ENCODE results near the gene PTGIS.
"Not testable (repeated sequence)": the region's sequence is repeated elsewhere in the genome, so short reads cannot be mapped to it uniquely, and the experiment has no call there.

Gene PTGIS

DNA sequence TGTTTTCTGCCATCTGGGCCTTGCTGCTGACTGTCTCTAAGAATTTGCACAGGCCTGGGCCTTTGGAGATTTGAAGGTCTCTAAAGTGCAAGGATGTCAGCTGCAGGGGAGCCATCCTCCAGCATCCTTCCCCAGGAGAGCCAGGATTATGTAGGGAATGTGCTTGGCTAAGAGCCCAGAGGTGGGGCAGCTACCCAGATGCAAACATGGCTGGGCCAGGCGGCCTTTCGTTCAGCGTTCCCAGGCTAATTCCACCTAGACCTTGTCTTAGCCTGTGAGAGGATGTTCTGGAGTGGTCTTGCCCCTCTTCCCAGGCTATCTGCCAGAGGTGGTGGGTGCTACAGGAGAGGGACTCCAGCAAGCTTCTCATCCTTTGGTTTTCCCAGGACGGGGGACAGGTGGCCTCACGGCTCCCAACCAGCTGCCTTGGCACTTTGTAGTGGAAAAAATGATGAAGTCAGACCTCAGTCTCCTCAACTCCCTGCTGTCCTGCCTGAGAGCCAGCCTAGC lies 7.7 kb upstream of the PTGIS start:
- no peak for DNase-seq

DNA sequence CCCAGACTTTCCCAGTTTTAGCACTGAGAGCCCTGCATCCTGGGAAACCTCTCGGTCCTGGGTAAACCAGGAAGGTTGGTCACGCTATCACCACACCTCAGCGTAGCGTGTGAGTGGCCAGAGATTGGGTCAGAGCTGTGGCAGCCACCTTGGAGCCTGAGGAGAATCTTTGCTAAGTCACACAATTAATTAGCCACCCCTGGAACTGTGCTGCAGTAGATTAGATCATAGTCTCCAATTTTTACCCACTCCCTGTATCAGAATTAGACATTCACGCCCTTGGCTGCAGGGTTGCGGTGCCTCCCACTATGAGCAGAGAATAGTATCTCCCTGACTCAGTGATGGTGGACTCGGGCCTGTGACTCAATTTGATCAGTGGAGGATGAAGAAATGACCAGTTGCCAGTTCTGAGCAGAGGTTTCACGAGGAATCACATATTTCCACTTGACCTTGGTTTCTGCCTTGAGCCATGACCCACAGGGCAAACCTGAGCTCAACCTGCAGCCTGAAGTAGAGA lies 6.0 kb upstream of the PTGIS start:
- no peak for DNase-seq

DNA sequence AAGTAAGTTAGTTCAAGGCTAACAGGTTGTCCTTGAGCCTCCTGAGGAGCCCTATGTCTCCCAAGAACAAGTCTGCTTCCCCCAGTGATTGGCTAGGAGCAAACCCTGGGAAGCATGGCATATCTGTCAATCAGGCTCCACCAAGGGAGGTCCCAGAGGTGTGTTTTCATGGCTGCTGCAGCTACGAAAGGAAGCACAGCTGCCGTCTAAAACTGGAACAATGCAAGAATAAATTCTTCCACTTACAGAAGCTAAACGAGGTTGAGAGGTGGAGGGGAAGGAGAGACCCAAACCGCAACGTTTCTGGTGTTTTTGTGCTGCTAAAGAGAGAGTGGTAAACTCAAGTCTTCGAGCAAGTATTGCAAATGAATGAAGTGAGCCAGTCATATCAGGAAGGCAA lies 4.9 kb upstream of the PTGIS start:
- DNase-seq, result no peak

DNA sequence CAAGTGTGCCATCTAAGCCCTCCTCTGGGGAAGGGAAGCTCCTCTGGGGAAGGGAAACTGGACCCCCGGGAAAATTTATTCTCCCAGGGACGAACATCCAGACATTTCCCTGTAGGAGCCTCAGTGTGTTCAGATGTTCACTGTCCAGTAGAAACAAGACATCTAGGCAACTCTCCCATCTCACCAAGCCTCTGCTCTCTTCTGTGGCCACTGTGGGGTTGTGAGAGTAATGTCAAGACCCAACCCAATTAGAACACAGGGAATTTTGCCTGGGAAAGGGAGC lies 3.6 kb upstream of the PTGIS start:
- DNase-seq, result no peak

DNA sequence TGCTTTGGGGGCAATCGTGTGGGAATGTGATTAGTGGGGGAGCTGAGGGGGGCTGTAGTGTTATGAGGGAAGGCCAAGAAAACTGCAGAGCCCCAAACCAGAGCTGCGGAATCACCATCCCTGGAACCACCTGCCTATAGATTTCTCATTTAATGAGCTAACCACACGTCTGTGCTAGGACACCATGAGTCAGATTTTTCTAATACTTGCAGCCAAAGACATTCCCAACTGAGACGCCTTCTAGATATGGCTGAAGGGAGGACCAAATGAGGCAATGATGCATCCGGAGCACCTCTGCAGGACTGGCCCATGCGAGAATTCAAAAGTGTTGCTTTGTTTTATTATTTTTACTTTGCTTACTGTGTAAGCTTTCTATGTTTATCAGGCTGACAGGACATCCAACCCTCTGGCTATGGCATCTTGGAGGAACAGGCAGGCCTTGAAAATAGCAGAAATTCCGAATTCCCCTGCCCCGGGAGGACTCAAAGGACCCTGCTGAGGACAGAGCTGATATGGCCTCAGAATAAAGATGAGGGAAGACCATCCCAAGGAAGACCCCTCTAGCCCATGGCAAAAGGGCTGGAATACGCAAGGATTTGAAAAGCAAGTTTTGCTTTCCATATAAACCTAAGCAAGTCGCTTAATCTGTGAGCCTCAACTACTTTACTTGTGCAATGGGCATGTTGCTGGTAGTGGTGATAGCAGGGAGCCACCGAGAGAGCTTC lies 3.1 kb upstream of the PTGIS start:
- DNase-seq, result no peak

DNA sequence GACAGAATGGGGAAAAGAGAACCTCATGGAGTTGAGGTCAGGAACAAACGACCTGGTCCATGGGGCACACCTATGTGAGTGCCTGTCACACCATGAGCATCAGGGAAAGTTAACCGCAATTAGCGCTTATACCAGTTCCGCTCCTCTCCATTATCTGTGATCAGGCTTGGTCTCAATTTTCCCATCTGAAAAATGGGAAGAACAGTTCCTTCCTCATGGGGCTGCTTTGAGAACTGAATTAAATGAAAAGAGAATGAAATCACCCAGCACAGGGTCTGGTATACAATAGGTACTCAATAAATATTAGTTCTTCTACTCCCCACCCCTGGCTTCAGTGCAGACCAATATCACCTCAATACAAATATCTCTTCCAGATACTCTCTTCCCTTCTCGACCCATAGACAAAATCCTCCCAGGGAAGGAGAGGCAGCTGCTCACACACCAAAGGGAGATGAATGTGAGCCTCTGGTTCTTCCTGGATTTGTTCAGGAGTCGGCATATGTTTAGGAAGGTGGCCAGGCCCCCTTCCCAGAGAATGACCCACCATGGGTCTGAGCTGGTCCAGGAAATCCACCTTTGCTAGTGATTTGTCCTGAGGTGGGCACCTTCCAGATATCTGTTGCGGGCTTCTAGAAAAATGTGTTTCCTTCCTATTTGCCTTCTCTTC lies 2.4 kb upstream of the PTGIS start:
- DNase-seq, result no peak

DNA sequence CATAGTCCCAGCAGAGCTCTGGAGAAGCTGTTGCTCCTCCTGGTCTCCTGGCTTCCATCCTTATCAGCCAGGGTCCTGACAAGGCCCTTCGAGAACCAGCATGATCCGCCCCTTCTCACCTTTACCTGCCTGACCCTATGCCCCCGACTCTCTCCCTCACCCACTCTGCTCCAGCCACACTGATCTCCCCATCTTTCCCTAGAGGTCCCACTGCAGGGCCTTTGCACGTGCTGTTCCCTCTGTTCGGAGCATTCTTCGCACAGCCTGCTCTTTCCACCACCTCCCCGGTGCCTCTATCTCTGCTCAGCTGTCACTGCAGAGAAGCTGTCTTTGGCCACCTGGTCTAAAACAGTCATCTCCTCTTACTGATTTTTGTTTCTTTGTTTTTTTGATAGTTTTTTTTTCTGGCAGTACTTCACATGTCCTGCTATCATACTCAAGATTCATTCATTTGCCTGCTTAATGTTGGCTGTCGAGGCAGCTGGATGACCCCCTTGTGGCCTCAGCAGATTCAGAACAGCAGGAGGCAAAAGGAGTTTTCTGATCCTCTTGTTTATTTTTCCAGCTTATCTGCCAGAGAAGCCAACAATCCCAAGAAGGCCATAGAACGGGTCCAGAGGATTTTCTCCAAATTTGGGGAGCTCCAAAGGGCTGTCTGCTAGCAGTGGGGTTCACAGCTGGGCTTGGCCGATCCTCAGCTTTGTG lies 1.6 kb upstream of the PTGIS start:
- DNase-seq, result no peak

DNA sequence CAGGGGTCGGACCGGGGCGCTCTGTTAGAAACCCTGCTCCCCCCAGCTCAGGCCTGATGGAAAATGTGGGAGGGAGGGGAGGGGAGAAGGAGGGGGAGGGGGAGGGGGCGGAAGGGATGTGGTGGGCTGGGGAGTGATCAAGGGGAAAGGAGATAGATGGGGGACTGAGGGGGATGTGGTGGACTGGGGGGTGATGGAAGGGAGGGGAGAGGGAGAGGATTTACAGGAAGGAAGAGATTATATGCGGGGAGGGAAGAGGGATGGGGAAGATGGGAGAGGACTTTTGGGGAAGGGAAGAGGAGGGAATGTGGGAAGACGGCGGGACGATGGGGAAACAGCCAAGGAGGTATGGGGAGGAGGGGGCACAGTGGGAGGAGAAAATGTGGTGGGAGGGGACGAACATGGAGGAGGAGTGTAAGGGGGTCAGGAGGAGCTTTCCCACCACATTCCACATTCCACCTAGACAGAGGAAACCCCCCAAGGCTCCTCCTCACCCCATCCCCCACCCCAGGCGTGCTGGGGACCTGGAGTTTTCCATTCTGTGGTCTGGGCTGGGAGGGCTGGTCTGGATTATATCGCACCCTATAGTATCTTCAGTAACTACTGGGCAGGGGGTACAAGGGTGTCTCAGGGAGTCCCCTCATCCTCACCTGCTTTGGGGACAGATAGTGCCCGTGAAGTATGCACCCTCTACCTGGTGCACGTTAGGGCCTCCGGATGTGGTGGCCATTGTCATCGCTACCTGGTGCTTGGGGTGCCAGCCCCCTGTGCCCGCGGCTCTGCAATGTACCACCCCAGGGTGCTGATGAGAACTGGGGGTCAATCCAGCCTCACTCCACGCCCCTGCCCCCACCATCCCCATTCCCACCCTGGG lies 578 bp upstream of the PTGIS start:
- DNase-seq, result no peak

DNA sequence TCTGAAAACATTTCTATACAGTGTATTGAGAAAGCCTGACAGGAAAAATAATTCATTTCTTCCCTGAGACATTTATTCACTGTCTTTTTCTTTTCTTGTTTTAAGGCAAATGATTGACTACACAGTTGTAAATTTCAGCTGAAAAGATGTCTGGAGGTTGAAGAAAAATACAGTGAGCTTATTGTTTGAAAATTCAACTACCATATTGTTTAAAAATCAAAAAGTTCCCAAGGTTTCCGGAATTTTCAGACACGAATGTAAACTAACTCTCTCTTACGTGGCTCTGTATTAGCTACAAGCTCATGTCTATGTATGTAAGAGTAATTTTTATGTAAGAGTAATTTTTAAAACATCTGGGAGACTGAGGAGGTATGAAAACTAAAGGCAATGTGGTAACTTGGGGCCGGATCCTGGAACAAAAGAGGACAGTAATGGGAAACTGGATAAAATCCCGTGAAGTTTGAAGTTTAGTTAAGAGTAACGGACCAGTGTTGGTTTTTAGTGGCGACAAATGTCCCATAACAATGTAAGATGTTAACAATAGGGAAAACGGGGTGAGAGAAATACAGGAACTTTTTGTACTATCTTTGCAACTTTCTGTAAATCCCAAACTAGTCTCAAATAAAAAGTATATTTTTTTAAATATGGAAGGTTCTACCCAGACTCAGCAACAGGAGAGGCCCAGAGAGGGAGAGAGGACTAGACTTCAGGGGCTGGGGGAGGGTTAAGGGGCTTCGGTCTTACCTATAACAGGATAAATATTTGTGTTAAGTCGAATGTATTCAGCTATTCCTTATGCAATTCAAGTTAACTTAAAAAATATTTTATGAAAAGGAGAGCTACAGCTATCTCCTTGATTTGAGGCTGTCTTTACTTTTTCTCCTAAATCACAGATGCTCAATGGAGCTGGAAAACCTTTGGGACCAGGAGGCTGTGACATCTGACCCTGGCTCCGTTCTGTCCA lies 1.3 kb downstream of the PTGIS start:
- DNase-seq, result no peak

DNA sequence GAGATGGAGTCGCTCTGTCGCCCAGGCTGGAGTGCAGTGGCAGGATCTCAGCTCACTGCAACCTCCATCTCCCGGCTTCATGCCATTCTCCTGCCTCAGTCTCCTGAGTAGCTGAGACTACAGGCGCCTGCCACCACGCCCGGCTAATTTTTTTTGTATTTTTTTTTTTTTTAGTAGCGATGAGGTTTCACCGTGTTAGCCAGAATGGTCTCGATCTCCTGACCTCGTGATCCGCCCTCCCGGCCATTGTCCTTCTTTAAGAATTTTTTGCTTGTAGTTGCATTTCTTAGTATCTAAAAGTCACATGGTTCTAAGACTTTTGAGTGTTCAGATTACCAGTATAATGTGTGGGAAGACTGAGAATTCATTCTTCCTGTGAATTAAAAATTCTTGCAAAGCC lies 2.9 kb downstream of the PTGIS start:
- not testable (repeated sequence) for DNase-seq

DNA sequence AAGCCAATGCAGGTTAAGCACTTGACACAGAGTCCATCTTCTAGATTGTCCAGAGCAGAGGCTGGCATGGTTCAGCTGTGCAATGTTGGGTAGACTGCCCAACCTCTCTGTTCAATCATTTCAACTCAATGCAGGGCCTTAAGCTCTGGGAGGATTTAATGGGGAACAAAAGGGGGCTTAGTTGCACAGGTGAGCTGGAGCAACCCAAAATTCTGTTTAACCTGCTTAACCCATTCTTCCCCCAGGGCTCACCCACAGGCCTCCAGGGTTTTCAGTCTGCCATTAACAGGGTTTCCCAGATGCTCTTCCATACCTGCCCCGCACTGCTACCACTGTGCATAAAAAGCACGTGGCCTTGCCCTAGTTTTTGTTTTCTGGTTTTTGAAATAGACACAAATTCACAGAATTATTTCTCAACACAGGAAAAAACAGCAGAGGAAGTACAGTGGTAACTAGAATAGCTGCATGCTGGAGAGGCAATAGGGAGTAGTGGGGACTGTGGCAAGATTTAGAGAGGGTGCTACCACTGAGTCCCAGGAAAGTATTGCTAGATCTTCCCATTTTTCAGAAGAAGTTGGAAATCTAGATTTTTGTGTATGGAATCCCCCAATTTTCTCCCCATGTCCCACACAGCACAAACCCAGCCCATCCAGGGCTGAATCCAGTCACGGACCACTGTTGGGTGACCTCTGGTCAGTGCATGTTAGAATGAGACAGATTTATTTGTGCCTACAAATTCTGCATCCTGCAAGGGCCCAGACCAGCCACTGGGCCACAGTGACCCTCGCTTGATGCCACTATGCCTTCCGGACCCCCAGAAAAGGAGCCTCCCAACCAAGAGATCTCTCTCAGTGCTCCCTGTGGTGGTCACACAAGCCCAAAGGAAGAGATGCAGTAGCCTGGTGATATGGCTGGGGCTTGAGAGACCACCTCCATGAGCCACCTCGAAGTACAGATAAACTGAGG lies 4.6 kb downstream of the PTGIS start:
- no peak for DNase-seq

DNA sequence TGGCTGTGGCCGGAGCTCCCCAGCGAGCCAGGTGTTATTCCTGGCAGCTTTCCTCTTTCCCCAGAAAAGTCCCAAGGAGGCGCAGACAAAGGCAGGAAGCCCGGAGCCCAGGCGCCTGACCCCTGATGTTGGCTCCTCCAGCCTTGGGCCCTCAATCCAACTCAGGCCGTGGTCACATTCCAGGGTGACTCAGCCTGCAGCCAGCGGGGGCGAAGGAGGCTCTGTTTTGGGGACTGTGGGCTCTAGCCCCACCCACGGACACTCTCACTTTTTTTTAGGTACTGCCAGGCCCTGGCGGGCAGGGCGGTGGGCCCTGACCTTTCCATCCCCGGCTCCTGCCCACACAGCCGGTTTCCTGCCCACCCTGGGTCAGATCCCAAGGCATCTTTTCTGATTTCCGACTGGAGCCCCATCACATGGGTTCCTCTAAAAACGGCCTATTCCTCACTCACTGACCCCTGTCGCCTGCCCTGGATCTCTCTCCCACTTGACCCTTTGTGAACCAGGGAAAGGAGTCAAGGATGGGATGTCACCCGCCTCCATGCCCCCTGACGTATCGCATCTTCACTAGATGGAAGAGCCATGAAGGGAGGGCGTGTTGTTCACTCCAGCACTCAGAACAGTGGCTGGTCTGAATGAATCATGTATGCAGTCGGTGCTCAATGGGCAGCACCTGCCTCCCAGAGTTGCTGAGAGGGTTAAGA lies 5.5 kb downstream of the PTGIS start:
- DNase-seq, result no peak

DNA sequence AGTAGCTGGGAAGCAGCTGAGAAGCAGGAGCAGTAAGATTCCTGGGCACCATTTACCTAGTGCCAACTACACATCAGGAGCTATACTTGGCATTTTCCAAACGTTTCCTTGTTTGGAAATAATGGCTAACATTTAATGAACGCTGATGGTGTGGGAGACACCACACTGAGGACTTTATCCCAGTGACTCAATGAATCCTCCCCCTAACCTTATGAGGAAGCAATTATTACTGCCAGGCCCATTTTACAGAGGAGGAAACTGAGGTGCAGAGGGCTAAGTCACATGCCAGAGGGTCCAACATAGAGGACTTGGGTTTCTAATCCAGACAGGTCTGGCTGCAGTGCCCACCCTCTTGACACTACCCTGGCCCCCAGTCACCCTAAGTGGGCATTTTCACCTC lies 6.1 kb downstream of the PTGIS start:
- no peak for DNase-seq

DNA sequence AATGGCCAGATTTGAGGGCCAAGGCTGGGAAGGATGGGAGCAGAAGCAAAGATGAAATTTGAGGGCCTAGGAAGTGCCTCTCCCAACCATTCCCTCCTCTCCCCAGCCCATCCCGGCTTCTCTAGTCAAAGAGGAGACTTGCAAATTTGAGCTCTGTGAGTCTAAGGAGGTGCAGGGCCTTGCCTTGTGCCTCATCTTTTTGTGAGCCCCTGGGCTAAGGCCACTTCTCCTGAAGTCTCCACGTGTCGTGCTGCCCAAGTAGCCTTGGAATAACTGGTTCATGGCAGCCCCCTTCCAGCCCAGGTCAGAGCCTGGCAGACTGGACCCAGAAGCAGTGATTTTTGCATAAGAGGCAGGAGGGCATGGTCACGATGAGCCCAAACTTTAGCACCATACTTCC lies 6.7 kb downstream of the PTGIS start:
- no peak for DNase-seq

DNA sequence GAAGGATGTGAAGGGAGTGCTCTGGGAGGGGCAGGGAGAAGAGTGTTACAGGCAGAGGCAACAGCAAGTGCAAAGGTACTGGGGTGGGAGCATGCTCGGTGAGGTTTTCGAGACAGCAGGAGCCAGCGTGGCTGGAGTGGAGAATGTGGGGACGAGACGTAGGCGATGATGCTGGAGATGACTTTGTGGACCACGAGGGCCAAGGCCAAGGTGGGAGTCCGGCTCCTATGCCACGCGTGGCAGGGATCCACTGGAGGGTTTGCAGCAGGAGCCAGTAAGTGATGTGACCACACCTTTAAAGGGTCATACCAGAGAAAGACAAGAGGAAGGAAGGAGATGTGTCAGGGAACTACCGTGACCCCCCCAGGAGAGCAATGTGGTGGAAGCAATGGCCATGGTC lies 7.3 kb downstream of the PTGIS start:
- DNase-seq, result no peak

DNA sequence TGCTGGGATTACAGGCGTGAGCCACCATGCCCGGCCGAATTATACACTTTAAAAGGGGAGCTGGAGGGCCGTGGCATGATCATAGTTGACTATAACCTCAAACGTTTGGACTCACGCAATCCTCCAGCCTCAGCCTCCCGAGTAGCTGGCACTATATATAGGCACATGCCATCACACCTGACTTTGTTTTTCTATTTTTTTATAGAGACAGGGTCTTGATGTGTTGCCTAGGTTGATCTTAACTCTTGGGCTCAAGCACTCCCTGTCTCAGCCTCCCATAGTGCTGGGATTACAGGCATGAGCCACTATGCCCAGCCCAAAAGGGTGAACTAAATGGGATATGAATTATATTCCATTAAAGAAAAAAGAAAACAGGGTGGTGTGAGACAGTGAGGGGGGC lies 7.8 kb downstream of the PTGIS start:
- DNase-seq, result no peak

DNA sequence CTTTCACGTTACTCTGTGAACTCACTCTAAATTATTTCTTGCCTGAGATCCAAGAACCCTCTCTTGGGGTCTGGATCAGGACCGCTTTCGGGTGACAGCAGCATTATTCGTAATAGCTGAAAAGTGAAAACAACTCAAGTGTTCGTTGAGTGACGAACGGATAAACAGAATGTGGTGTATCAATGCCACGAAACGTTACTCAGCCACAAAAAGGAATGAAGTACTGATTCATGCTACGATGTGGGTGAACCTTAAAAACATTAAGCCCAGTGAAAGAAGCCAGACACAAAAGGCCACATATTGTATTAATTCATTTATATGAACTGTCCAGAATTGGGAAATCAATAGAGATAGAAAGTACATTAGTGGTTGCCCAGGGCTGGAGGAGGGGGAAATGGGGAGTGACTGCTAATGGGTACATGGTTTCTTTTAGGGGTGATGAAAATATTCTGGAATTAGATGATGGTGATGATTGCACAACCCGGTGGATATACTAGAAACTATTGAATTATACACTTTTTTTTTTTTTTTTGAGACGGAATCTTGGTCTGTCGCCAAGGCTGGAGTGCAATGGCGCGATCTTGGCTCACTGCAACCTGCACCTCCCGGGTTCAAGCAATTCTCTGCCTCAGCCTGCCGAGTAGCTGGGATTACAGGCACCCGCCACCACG lies 8.4 kb downstream of the PTGIS start:
- DNase-seq, result no peak

DNA sequence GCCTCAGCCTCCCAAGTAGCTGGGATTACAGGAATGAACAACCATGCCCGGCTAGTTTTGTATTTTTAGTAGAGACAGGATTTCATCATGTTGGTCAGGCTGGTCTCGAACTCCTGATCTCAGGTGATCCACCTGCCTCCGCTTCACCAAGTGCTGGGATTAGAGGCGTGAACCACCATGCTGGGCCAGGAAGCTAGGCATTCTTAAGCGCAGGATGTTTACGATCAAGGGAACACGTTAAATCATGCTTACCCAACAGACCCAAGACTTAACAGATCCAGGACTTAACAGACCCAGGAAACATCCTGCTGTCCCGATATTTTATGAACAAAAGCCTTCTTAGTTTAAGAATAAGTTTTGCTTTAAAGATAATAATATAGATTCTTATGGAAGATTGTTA lies 9.1 kb downstream of the PTGIS start:
- DNase-seq, result no peak

DNA sequence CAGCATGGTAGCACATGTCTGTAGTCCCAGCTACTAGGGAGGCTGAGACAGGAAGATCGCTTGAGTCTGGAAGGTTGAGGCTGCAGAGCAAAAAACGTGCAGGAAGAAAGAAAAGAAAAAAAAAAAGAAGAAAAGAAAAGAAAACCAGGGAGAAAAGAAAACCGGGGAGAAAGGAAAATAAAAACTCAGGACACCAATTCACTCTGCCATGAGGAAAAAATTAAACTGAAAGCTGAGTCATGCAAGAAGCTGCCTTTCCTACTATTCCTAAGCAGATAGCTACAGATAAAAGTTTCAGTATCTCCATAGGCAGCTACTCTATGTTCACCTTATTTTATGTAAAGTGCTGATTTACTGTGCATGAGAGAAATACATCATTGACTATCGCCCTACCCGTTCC lies 10.5 kb downstream of the PTGIS start:
- DNase-seq, result no peak

Measured in DMS53 (cell line).